Measurements from ENCODE around the gene SNRNP70.
A peak's percentile ranks its signal among the peaks of the same experiment; 100 is the strongest.

Gene SNRNP70

DNA sequence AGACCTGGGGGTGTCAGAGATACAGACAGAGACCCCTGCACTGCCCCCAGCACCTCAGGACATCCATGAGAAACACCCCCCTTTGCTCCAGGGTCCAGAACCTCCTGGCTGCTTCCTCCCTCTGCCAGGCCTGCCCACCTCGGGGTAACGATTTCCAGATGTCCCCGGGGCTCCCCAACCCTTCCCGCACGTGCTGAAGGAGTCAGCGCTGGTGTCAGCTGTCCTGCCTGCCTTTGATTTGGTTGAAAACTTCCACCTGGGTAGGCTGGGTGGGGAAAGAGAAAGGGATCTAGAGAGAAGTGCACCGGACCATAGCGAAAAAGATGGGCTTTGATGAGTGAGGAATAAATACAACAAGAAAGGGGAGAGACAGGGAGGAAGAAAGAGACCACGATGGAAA lies 26.2 kb upstream of the SNRNP70 start:
- H3K4me2 ChIP-seq (ENCODE audit: low read length): no peak overlapping the region
- H3K27me3 ChIP-seq (ENCODE audit: low read depth, low read length): 0 out of 2 replicates have a peak, but pooled peaks cover 1% of the 10 kb centered on the region
- H3K27ac ChIP-seq (ENCODE audit: low read length): no peak overlapping the region
- TF ChIP-seq, protein P1, sequence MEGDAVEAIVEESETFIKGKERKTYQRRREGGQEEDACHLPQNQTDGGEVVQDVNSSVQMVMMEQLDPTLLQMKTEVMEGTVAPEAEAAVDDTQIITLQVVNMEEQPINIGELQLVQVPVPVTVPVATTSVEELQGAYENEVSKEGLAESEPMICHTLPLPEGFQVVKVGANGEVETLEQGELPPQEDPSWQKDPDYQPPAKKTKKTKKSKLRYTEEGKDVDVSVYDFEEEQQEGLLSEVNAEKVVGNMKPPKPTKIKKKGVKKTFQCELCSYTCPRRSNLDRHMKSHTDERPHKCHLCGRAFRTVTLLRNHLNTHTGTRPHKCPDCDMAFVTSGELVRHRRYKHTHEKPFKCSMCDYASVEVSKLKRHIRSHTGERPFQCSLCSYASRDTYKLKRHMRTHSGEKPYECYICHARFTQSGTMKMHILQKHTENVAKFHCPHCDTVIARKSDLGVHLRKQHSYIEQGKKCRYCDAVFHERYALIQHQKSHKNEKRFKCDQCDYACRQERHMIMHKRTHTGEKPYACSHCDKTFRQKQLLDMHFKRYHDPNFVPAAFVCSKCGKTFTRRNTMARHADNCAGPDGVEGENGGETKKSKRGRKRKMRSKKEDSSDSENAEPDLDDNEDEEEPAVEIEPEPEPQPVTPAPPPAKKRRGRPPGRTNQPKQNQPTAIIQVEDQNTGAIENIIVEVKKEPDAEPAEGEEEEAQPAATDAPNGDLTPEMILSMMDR (IDR thresholded peaks at IDR 0.05; ENCODE audit: low read depth, low read length): no peak
- TF ChIP-seq EZH2phosphoT487 (IDR thresholded peaks at IDR 0.05; ENCODE audit: low read depth): no peak
- no peaks in the 10 kb centered on the region for H3K9me3 ChIP-seq (ENCODE audit: insufficient read depth, low read length)
- H2AFZ ChIP-seq (ENCODE audit: low read depth, low read length): no peak overlapping the region
- no peaks in the 10 kb centered on the region for H4K20me1 ChIP-seq (ENCODE audit: insufficient read depth, low read length)
- no peak overlapping the region for H3K4me3 ChIP-seq (ENCODE audit: low read length)
- H3K79me2 ChIP-seq (ENCODE audit: low read length): no peaks in the 10 kb centered on the region
- H3K9ac ChIP-seq (ENCODE audit: low read length): no peak overlapping the region
- H3K36me3 ChIP-seq (replicated peaks; ENCODE audit: low read depth, low read length): no peaks in the 10 kb centered on the region
- H3K4me1 ChIP-seq (ENCODE audit: low read length): no peaks in the 10 kb centered on the region

DNA sequence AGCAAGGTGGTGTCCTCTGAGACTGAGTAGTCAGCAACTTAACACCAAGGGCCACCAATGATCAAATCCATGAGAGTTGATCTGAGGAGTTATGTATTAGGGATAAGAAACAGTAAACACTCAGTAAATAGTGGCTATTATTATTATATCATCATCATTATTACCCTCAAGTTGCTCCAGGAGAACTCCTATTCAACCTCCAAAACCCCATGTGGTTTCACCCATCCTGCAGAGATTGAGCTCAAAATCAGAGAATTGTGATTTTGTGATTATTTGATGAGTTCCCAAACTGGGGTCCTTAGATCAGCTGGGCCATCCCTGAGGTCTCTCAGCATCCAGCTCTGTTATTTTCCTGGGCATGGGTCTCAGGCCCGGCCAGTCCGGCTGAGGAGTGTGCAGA lies 24.3 kb upstream of the SNRNP70 start:
- Histone ChIP-seq H3K4me3 (ENCODE audit: low read length) (no peak overlapping the region), H3K9me3 (ENCODE audit: insufficient read depth, low read length) (no peaks in the 10 kb centered on the region), H3K36me3 (replicated peaks; ENCODE audit: low read depth, low read length) (no peaks in the 10 kb centered on the region), H4K20me1 (ENCODE audit: insufficient read depth, low read length) (no peaks in the 10 kb centered on the region), H3K27me3 (ENCODE audit: low read depth, low read length) (peaks cover 13% of the 10 kb centered on the region), H3K4me1 (ENCODE audit: low read length) (no peaks in the 10 kb centered on the region), H3K9ac (ENCODE audit: low read length) (no peak overlapping the region), H2AFZ (ENCODE audit: low read depth, low read length) (no peak overlapping the region), H3K4me2 (ENCODE audit: low read length) (no peak overlapping the region), H3K27ac (ENCODE audit: low read length) (no peak overlapping the region), H3K79me2 (ENCODE audit: low read length) (no peaks in the 10 kb centered on the region)
- no peak for TF ChIP-seq EZH2phosphoT487 (IDR thresholded peaks at IDR 0.05; ENCODE audit: low read depth)
- TF ChIP-seq, protein P1 (IDR thresholded peaks at IDR 0.05; ENCODE audit: low read depth, low read length): no peak

DNA sequence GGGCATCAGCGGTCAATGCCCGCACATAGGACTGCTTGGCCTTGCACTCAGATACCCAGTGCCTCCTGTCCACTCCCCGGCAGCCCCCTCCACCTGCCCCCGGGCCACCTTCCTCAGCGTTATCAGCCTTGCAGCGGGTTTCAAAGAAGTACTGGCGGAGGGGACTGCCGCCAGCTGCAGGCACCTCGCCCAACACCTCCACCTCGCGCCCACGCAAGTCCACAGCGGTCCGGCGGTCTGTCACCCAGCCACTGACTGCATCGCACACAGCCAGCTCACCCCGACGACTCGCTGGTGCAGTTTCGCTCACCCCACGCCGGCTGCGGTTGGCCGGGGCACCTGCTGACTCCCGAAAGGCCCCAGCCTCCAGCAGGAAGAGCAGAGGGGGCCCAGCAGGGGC lies 23.8 kb upstream of the SNRNP70 start:
- Histone ChIP-seq H3K4me1 (ENCODE audit: low read length) (no peaks in the 10 kb centered on the region), H3K4me3 (ENCODE audit: low read length) (no peak overlapping the region)

DNA sequence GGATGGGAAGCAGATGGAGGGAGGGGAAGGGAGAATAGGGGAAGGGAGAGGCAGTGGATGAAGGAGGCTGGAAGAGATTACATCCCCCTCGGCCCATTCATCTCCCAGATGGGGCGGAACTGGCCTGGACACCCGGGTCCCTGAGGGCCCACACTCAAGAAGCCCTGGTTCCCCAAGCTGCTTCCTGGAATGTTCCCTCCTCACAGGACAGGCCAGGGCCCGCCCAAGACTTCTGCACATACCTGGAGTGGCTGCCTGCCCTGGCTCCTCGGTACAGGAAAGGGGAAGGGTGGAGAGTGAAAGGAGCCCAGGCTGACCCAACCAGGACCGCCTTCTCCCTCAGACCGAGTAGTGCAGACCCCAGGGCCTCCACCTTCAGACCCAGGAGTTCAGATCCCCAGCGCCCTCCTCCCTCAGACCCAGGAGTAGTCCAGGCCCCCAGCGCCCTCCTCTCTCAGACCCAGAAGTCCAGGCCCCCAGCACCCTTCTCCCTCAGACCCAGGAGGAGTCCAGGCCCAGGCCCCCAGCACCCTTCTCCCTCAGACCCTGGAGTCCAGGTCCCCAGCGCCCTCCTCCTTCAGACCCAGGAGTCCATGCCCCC lies 21.1 kb upstream of the SNRNP70 start:
- Histone ChIP-seq H3K4me3 (ENCODE audit: low read length) (no peak overlapping the region), H3K4me1 (ENCODE audit: low read length) (no peaks in the 10 kb centered on the region), H4K20me1 (ENCODE audit: insufficient read depth, low read length) (no peaks in the 10 kb centered on the region), H3K9ac (ENCODE audit: low read length) (no peak overlapping the region), H3K36me3 (replicated peaks; ENCODE audit: low read depth, low read length) (no peaks in the 10 kb centered on the region), H2AFZ (ENCODE audit: low read depth, low read length) (no peak overlapping the region), H3K79me2 (ENCODE audit: low read length) (no peaks in the 10 kb centered on the region), H3K4me2 (ENCODE audit: low read length) (0 out of 2 replicates have a peak overlapping the region, but pooled peaks have one; percentile 29), H3K27ac (ENCODE audit: low read length) (no peak overlapping the region), H3K9me3 (ENCODE audit: insufficient read depth, low read length) (no peaks in the 10 kb centered on the region), H3K27me3 (ENCODE audit: low read depth, low read length) (peaks cover 25% of the 10 kb centered on the region)
- no peak for TF ChIP-seq EZH2phosphoT487 (IDR thresholded peaks at IDR 0.05; ENCODE audit: low read depth)
- TF ChIP-seq, protein P1 (IDR thresholded peaks at IDR 0.05; ENCODE audit: low read depth, low read length): no peak

More for the DNA sequence above, 23.8 kb upstream of the SNRNP70 start:
- Histone ChIP-seq H2AFZ (ENCODE audit: low read depth, low read length) (no peak overlapping the region), H3K9me3 (ENCODE audit: insufficient read depth, low read length) (no peaks in the 10 kb centered on the region), H3K27ac (ENCODE audit: low read length) (no peak overlapping the region), H3K9ac (ENCODE audit: low read length) (no peak overlapping the region), H3K27me3 (ENCODE audit: low read depth, low read length) (peaks cover 17% of the 10 kb centered on the region), H3K79me2 (ENCODE audit: low read length) (no peaks in the 10 kb centered on the region), H3K4me2 (ENCODE audit: low read length) (no peak overlapping the region), H3K36me3 (replicated peaks; ENCODE audit: low read depth, low read length) (no peaks in the 10 kb centered on the region), H4K20me1 (ENCODE audit: insufficient read depth, low read length) (no peaks in the 10 kb centered on the region)
- TF ChIP-seq, protein P1 (IDR thresholded peaks at IDR 0.05; ENCODE audit: low read depth, low read length): no peak
- no peak for TF ChIP-seq EZH2phosphoT487 (IDR thresholded peaks at IDR 0.05; ENCODE audit: low read depth)
